Lower leg skin (tissue), 3 donors: ENCODE results near the gene FAM114A2.

Experiments
- CTCF ChIP-seq, 3 donors: fragments of 450-650 bp; IDR thresholded peaks; one replicate each; pipeline ENCODE4 v1.5.1; 2016; ENCODE audit warnings: antibody characterized with exemption in 3 of 3, mild to moderate bottlenecking in 3 of 3, moderate library complexity in 2 of 3
- POLR2A ChIP-seq, 2 donors: fragments of 450-650 bp; IDR thresholded peaks; one replicate each; pipeline ENCODE4 v1.6.1; 2016 to 2017; ENCODE audit warnings: antibody characterized with exemption in 2 of 2, mild to moderate bottlenecking in 1 of 2, moderate library complexity in 1 of 2

DNA sequence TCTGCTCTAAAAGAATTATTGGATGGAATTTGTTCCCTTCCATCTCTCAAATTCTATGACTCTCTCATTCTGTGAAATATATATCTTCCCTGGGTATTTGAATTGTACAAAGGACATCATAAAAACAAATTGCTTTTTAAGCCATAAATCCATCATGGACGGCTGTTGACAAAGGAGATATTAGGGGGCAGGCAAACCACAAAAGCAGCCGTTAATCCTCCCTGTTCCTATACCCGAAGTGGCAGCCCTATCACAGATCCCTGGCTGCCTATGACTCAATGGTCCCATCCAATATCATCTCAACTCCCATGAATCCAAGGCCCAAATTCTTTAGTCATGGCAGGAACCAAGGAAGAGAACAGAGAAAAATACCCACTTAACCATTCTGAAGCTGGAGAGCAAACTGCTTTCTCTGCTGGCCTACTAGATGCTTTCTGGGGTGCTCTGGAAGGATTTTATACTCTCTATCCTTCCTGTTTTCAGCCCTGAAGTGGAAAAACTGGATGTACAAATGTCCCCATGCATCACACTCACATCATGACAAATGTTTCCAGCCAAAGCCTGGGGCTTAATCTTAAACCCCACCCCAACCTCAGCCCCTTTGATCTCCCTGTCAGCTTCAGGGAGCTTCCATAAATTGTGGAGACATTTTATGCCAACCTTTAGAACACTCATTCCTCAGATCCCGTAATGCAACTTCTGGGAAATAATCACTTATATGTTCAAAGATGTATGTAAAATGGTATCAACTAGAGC lies 59.5 kb downstream of the FAM114A2 start:
- no peak for TF ChIP-seq CTCF (IDR thresholded peaks at IDR 0.05)
- TF ChIP-seq POLR2A (IDR thresholded peaks at IDR 0.05): no peak
